Effector memory CD8-positive, alpha-beta T cell (primary cell): Measurements from ENCODE around the gene LAMC1.
A peak's percentile ranks its signal among the peaks of the same experiment; 100 is the strongest.

Source experiments
- ATAC-seq: fragments of 150-1000 bp; cut with Tn5 transposase; replicated peaks from 2 replicates; pipeline ENCODE4 v1.10.0; 2021; ENCODE audit warnings: mild to moderate bottlenecking, moderate library complexity
- DNase-seq, 3 experiments: peaks; one replicate each; pipeline ENCODE4 v3.0.0; 2021
- H3K27ac Mint-ChIP-seq, 2 donors: one replicate each; pipeline ENCODE4 v1.8.0; 2022; ENCODE audit warnings: mild to moderate bottlenecking in 2 of 2, mixed read lengths in 2 of 2, moderate library complexity in 2 of 2
- H3K27me3 Mint-ChIP-seq, 2 donors: one replicate each; pipeline ENCODE4 v1.8.0; 2022; ENCODE audit warnings: mixed read lengths in 2 of 2
- H3K36me3 Mint-ChIP-seq: one replicate; pipeline ENCODE4 v1.8.0; 2022; ENCODE audit warnings: mild to moderate bottlenecking, moderate library complexity, mixed read lengths; ENCODE audit not compliant: insufficient read depth
- H3K4me1 Mint-ChIP-seq, 2 donors: one replicate each; pipeline ENCODE4 v1.8.0; 2022; ENCODE audit warnings: low read depth in 2 of 2, mixed read lengths in 2 of 2
- H3K4me3 Mint-ChIP-seq, 2 donors: one replicate each; pipeline ENCODE4 v1.8.0; 2022; ENCODE audit warnings: mild to moderate bottlenecking in 2 of 2, mixed read lengths in 2 of 2, moderate library complexity in 2 of 2
- H3K9me3 Mint-ChIP-seq, 2 donors: one replicate each; pipeline ENCODE4 v1.8.0; 2022; ENCODE audit warnings: mixed read lengths in 2 of 2
- total RNA-seq, 9 experiments: gene quantifications; one replicate each; lab custom pipeline; 2026; lab: John Stamatoyannopoulos, UW

The LAMC1 gene
- 0 to 16.6 (median 0.25) reads per million in 9 experiments for total RNA-seq

DNA sequence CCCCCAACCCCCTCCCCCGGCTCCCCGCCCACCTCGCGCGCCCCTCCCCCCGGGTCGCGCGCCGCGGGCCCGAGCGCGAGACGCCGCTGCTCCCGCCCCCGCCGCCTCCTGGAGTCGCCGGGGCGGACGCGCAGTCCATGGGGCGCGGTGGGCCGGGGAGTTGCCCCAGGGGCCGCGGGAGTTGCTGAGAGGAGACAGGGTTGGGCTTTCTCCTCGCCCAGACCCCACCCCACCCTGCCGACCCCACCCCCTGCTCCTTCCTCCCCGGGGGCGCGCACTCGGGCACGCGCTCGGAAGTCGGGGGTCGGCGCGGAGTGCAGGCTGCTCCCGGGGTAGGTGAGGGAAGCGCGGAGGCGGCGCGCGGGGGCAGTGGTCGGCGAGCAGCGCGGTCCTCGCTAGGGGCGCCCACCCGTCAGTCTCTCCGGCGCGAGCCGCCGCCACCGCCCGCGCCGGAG, at the start of gene LAMC1:
TSS of gene LAMC1 (plus strand) at position 275 of the 455 bp plus-strand sequence. CDS start 297 bp downstream, outside the sequence.
- Mint-ChIP-seq H3K4me1 (peaks cover 10% of the 10 kb centered on the region in 2 donors), H3K36me3 (no peaks in the 10 kb centered on the region), H3K4me3 (peak within 1 kb of the TSS; percentile 77 to 81), H3K27ac (peak within 1 kb of the TSS in 1 of 2 donors; percentile 41), H3K9me3 (no peaks in the 10 kb centered on the region), H3K27me3 (peaks cover 70 to 71% of the 10 kb centered on the region in 2 donors)
- ATAC-seq, result peak; percentile 10
- no peak for DNase-seq

DNA sequence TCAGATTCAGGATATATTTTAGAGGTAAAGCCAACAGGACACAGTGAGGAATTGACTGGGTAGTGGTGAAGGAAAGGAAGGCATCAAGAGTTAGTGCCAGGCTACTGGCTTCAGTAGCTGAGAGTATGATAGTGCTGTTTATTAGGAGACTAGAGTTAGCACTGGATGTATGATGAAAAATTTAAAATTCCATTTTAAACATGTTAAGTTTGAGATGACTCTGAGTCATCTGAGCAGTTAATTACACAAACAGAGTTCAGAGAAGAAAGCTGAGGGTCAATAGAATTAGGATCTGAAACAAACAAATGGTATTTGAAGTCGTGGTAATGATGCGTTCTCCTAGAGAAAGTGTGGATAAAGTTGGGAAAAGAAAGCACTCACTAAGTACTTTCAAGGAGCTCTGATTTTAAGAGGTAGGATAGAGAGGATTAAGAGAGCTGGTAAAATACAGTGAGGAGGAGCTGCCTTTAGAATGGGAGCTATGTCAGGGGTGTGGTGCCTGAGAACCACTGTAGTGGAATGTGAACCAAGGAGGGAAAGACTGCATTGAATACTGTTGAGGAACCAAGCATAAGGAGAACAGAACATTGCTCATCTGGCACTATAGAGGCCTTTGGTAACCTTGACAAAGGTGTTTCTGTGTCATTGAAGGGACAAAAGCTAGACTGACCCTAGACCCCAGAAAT, 48.6 kb upstream of the LAMC1 start:
- ATAC-seq, result no peak
- H3K9me3 Mint-ChIP-seq, result no peaks in the 10 kb centered on the region

DNA sequence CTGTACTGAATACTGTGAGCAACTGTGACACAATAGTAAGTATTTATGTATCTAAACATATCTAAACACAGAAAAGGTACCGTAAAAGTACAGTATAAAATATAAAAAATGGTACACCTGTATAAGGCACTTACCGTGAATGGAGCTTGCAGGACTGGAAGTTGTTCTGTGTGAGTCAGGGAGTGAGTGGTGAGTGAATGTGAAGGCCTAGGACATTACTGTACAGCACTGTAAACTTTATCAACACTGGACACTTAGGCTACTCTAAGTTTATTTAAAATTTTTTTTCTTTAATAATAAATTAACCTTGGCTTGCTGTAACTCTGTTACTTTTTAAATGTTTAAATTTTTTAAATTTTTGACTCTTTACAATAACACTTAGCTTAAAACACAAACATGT, 45.7 kb upstream of the LAMC1 start:
- no peak overlapping the region for H3K4me3 Mint-ChIP-seq
- no peaks in the 10 kb centered on the region for H3K4me1 Mint-ChIP-seq
- no peak overlapping the region for H3K27ac Mint-ChIP-seq
- H3K9me3 Mint-ChIP-seq, result no peaks in the 10 kb centered on the region
- DNase-seq (no peak), ATAC-seq (no peak)
- peaks cover 0 to 14% of the 10 kb centered on the region in 2 donors for H3K27me3 Mint-ChIP-seq
- H3K36me3 Mint-ChIP-seq, result no peaks in the 10 kb centered on the region

More for the DNA sequence above, 48.6 kb upstream of the LAMC1 start:
- H3K36me3 Mint-ChIP-seq, result no peaks in the 10 kb centered on the region
- H3K4me1 Mint-ChIP-seq, result no peaks in the 10 kb centered on the region
- H3K27ac Mint-ChIP-seq, result no peak overlapping the region
- DNase-seq, result no peak
- H3K27me3 Mint-ChIP-seq, result peaks cover 0 to 14% of the 10 kb centered on the region in 2 donors
- H3K4me3 Mint-ChIP-seq, result no peak overlapping the region

DNA sequence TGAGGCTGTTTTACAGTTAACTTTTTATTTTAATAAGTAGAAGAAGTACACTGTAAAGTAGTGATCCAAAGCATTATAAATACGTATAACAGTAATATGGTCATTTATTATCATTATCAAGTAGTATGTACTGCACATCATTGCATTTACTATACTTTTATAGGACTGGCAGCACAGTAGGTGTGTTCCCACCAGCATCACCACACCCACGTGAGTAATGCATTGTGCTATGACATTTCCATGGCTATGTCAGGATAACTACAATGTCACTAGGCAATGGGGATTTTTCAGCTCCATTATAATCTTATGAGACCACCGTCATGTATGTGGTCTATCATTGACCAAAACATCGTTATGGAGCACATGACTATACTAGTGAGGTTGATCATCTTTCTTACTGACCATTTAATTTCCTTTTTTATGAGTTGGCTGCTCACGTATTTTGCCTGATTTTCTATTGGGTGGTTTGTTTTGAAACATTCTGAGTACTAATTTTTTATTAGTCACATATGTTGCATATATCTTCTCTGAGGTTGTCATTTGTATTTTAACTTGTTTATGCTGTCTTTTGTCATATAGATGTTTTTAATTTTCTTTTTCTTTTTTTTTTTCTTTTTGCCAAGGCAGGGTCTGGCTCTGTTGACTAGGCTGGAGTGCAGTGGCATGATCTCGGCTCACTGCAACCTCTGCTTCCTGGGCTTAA, 44.9 kb upstream of the LAMC1 start:
- Mint-ChIP-seq H3K4me3 (no peak overlapping the region), H3K9me3 (no peaks in the 10 kb centered on the region), H3K27ac (no peak overlapping the region), H3K36me3 (no peaks in the 10 kb centered on the region), H3K27me3 (peaks cover 0 to 12% of the 10 kb centered on the region in 2 donors), H3K4me1 (no peaks in the 10 kb centered on the region)
- DNase-seq, result no peak
- no peak for ATAC-seq

DNA sequence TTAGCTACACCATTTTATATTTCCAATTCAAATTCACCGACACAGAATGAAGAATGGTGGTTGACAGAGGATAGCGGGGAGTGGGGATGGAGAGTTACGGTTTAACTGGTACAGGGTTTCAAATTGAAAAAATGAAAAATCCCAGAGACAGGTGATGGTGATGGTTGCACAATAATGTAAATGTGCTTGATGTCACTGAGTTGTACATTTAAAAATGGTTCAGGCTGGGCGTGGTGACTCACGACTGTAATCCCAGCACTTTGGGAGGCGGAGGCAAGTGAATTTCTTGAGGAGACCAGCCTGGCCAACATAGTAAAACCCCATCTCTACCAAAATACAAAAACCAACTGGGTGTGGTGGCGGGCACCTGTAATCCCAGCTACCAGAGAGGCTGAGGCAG, 39.1 kb upstream of the LAMC1 start:
- Mint-ChIP-seq H3K9me3 (no peaks in the 10 kb centered on the region), H3K27ac (no peak overlapping the region)
- no peak for DNase-seq

DNA sequence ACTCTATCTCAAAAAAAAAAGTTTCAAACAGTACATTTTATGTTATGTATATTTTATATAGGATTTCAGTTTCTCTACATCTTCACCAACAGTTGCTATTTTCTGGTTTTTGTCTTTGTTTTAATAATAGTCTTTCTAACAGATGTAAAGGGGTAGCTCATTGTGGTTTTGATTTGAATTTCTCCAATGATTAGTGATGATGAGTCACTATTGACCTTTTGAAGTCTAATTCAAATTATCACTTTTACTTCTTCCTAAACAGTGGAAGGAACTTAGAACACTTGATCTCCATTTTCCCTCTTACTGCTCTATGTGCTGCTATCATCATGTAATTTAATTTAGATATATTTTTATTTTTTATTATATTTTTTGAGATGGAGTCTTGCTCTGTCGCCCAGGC, 38.6 kb upstream of the LAMC1 start:
- ATAC-seq (no peak), DNase-seq (no peak)
- H3K9me3 Mint-ChIP-seq, result no peaks in the 10 kb centered on the region
- H3K4me3 Mint-ChIP-seq, result no peak overlapping the region
- H3K36me3 Mint-ChIP-seq, result no peaks in the 10 kb centered on the region
- H3K27ac Mint-ChIP-seq, result no peak overlapping the region
- H3K27me3 Mint-ChIP-seq, result peaks cover 10 to 18% of the 10 kb centered on the region in 2 donors
- no peaks in the 10 kb centered on the region for H3K4me1 Mint-ChIP-seq

More for the DNA sequence above, 39.1 kb upstream of the LAMC1 start:
- Mint-ChIP-seq H3K36me3 (no peaks in the 10 kb centered on the region), H3K4me1 (no peaks in the 10 kb centered on the region), H3K4me3 (no peak overlapping the region), H3K27me3 (peaks cover 10 to 18% of the 10 kb centered on the region in 2 donors)
- no peak for ATAC-seq

DNA sequence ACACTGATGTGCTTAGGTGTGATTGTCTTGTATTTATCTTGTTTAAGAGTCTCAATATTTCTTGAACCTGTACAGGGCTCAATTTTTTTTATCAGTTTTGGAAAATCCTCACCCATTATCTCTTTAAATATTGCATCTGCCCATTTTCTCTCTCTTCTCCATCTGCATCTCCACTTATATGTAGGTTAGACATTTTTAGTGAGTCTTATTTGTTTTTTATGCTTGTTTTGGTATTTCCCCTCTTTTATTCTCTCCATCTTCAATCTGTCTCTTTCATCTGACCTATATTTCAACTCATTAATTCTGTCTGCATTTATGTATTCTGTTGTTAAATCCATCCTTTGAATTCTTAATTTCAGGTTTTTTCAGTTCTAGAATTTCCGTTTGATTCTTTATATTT, 37.3 kb upstream of the LAMC1 start:
- H3K27me3 Mint-ChIP-seq, result peaks cover 19 to 26% of the 10 kb centered on the region in 2 donors
- H3K4me1 Mint-ChIP-seq, result no peaks in the 10 kb centered on the region
- no peaks in the 10 kb centered on the region for H3K9me3 Mint-ChIP-seq
- ATAC-seq (no peak), DNase-seq (no peak)
- H3K4me3 Mint-ChIP-seq, result no peak overlapping the region
- no peak overlapping the region for H3K27ac Mint-ChIP-seq
- H3K36me3 Mint-ChIP-seq, result no peaks in the 10 kb centered on the region

DNA sequence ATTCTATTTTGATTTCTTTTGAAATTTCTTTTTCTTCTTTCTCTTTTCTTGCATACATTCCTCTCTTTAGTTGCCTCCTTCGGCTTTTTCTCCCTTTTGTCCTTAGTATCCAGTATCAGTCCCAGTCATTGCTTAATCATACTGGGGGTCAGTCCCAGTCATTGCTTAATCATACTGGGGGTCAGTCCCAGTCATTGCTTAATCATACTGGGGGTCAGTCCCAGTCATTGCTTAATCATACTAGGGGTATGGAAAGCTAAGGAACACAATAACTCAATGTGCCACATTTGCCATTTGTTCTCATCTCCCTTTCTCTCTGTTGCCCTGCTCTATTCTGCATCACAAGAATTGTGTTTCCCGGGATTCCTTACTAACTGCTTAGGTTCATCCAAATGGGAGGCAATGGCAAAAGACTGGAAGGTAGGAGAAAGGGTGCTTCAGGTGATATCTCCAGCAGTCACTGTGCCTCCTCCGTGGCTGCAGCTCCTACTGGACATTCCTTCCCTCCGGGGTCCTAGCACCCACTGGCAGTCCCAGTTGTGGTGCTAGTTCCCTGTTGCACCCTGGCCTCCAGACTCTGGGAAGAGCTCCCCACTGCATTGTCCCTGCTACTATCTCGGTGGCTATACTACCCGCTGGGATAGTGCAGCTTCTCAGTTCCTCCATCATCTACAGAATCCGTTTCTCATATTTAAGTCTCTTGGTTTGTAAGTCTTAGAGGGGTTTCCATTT, 32.6 kb upstream of the LAMC1 start:
- no peaks in the 10 kb centered on the region for H3K4me1 Mint-ChIP-seq
- no peak overlapping the region for H3K27ac Mint-ChIP-seq
- no peak overlapping the region for H3K4me3 Mint-ChIP-seq
- H3K36me3 Mint-ChIP-seq, result no peaks in the 10 kb centered on the region
- ATAC-seq (no peak), DNase-seq (no peak)
- peaks cover 23 to 27% of the 10 kb centered on the region in 2 donors for H3K27me3 Mint-ChIP-seq
- H3K9me3 Mint-ChIP-seq, result no peaks in the 10 kb centered on the region

DNA sequence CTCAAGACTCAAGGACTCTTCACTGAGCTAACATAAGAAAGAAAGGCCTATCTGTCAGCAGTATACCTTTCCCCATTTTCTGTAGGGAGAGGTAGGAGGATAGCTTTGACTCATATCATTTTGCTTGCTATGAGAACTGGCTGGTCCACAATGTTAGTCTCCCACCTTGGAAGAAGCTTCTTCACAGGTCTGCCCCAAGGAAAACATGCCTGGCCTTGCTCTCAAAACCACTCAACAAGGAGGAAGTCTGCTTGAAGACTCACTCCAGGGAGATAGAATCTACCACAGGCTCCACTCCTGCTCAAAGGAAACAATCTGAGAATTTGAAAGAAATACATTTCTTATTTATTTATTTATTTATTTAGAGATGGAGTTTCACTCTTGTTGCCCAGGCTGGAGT, 29.5 kb upstream of the LAMC1 start:
- Mint-ChIP-seq H3K4me3 (no peak overlapping the region), H3K27me3 (peaks cover 33 to 47% of the 10 kb centered on the region in 2 donors), H3K4me1 (no peaks in the 10 kb centered on the region), H3K9me3 (no peaks in the 10 kb centered on the region), H3K27ac (no peak overlapping the region), H3K36me3 (no peaks in the 10 kb centered on the region)
- DNase-seq (no peak), ATAC-seq (no peak)

DNA sequence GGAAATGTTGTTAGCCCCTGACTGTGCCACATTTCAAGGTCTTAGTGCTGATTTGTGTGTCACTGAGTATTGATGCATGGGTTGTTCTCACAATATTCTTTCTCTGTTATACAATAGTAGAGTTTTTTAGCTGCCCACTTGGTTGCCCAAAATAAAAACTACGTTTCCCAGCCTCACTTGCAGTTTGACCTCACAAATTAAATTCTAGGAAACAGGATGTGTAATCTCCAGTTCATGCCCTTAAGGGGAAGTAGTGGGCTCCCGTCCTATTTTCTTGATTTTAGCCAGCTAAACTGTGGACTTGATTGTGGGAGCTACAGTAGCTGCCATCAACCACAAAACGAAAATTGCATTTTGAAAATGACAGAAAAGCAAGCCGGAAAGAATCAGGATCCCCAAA, 27.3 kb upstream of the LAMC1 start:
- H3K27ac Mint-ChIP-seq, result no peak overlapping the region
- H3K27me3 Mint-ChIP-seq, result peaks cover 32 to 40% of the 10 kb centered on the region in 2 donors
- H3K36me3 Mint-ChIP-seq, result no peaks in the 10 kb centered on the region
- ATAC-seq (no peak), DNase-seq (no peak)
- no peaks in the 10 kb centered on the region for H3K9me3 Mint-ChIP-seq
- no peak overlapping the region for H3K4me3 Mint-ChIP-seq
- H3K4me1 Mint-ChIP-seq, result no peaks in the 10 kb centered on the region

DNA sequence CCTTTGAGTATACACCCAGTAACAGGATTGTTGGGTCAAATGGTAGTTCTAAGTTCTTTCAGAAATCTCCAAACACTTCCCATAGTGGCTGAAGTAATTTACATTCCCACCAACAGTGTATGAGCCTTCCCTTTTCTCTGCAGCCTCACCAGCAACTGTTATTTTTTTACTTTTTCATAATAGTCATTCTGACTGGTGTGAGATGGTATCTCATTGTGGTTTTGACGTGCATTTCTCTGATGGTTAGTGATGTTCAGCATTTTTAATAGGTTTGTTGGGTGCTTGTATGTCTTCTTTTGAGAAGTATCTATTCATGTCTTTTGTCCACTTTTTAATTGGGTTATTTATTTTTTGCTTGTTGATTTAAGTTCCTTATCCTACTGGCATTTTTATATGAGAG, 26.4 kb upstream of the LAMC1 start:
- no peaks in the 10 kb centered on the region for H3K36me3 Mint-ChIP-seq
- H3K4me3 Mint-ChIP-seq, result no peak overlapping the region
- H3K9me3 Mint-ChIP-seq, result no peaks in the 10 kb centered on the region
- H3K27me3 Mint-ChIP-seq, result peaks cover 26 to 42% of the 10 kb centered on the region in 2 donors
- DNase-seq (no peak), ATAC-seq (no peak)
- H3K4me1 Mint-ChIP-seq, result no peaks in the 10 kb centered on the region
- no peak overlapping the region for H3K27ac Mint-ChIP-seq

DNA sequence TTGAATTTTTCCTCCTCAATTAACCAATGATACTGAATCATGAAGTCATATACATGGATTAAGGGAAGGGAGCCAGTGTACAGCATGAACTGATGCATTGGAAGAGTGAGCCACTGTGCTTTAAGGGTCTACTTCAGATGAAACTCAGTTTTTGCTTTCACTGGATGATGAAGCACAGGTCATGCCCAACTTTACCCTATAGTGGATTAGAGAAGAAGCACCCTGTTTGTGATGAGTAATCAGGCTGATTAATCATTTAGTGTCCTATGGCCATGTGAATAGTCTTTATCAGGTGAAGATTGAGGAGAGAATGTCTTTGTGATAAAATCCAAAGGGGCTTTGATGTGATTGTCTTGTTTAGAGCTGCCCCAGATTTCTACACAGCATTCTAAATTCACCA, 24.7 kb upstream of the LAMC1 start:
- no peak overlapping the region for H3K27ac Mint-ChIP-seq
- DNase-seq, result no peak
- no peaks in the 10 kb centered on the region for H3K4me1 Mint-ChIP-seq
- no peaks in the 10 kb centered on the region for H3K36me3 Mint-ChIP-seq
- H3K27me3 Mint-ChIP-seq, result peaks cover 22 to 37% of the 10 kb centered on the region in 2 donors
- no peaks in the 10 kb centered on the region for H3K9me3 Mint-ChIP-seq
- no peak for ATAC-seq
- no peak overlapping the region for H3K4me3 Mint-ChIP-seq

DNA sequence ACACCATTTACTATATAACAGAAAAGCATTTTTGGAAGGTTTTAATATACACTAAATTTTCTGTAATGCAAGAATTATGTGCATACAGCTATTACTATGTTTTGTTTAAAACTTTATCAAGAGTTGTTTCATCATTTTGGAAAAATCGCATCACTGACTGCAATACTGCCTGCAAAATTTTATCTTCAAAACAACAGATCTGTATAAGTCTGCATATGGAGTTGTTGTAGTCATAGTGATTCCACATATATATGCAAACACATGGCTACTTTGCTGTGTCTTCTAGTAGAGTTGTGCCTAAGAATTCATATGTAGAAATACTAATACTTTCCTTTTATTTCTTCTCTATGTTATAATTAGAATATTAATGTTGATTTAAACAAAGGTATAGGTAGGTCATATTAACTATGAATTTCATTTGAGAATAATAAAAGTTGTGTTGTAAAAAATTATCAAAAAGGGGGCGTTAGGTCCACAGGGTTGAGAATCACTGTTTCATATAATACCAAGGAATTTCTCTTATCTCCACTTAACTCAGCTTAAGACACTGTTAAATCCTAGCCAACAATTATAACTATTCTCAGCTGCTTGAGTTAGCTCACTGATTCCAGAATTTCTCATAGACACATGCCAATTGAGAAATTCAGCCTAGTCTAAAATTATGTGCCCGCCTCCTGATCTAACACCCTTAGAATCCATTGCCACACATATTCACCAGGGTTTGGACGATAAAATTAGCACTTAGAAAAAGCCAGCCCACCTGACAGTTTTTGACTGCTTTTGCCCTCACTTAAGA, 22.9 kb upstream of the LAMC1 start:
- Mint-ChIP-seq H3K4me1 (no peaks in the 10 kb centered on the region), H3K9me3 (no peaks in the 10 kb centered on the region), H3K27ac (no peak overlapping the region), H3K4me3 (no peak overlapping the region), H3K36me3 (no peaks in the 10 kb centered on the region), H3K27me3 (peaks cover 26 to 37% of the 10 kb centered on the region in 2 donors)
- ATAC-seq (no peak), DNase-seq (no peak)
